Measurements from ENCODE around the gene YPEL5. TPM values are rescaled to one million over a fixed set of nuclear protein-coding genes. Genes with fewer than 3 reads are reported as not detected.

The YPEL5 gene
- total RNA-seq, 4 donors from 2014 or later: 53.4 to 94.2 (median 71.4) TPM

GRCh38 chr2:30112561-30112960 is 34.2 kb upstream of the YPEL5 start:
- H3K36me3 ChIP-seq: no peaks in the 10 kb centered on the region
- WGBS, 2 donors: 86 to 87% methylated on average over 10 of the region's 10 CpGs

GRCh38 chr2:30113617-30114293 is 33.1 kb upstream of the YPEL5 start:
- Histone ChIP-seq H3K9me3 (no peaks in the 10 kb centered on the region), H3K36me3 (no peaks in the 10 kb centered on the region), H3K27ac (no peak overlapping the region), H3K27me3 (no peaks in the 10 kb centered on the region), H3K4me3 (no peak overlapping the region), H3K4me1 (peaks cover 0 to 3% (median 0%) of the 10 kb centered on the region in 4 donors)
- TF ChIP-seq EP300 (IDR thresholded peaks at IDR 0.05): no peak
- no peak for TF ChIP-seq POLR2A (IDR thresholded peaks at IDR 0.05)
- no peak for TF ChIP-seq CTCF (IDR thresholded peaks at IDR 0.05)
- WGBS, 2 donors: 55 to 66% methylated on average over 5 of the region's 5 CpGs
- DNase-seq (ENCODE audit: low spot score in 2 of 2): peak in 1 of 2 donors; percentile 12

More at GRCh38 chr2:30112561-30112960, 34.2 kb upstream of the YPEL5 start:
- H3K27me3 ChIP-seq: no peaks in the 10 kb centered on the region
- H3K9me3 ChIP-seq: no peaks in the 10 kb centered on the region
- peaks cover 0 to 3% (median 0%) of the 10 kb centered on the region in 4 donors for H3K4me1 ChIP-seq
- DNase-seq (ENCODE audit: low spot score in 2 of 2): no peak
- H3K27ac ChIP-seq: no peak overlapping the region
- H3K4me3 ChIP-seq: no peak overlapping the region
- TF ChIP-seq EP300 (IDR thresholded peaks at IDR 0.05): no peak
- TF ChIP-seq POLR2A (IDR thresholded peaks at IDR 0.05): no peak
- TF ChIP-seq CTCF (IDR thresholded peaks at IDR 0.05): no peak

- Histone ChIP-seq H3K36me3 (no peaks in the 10 kb centered on the region), H3K27me3 (no peaks in the 10 kb centered on the region), H3K4me1 (peaks cover 0 to 3% (median 0%) of the 10 kb centered on the region in 4 donors), H3K9me3 (no peaks in the 10 kb centered on the region), H3K27ac (no peak overlapping the region), H3K4me3 (no peak overlapping the region)
- 50 to 53% methylated on average over 19 of the region's 19 CpGs for WGBS, 2 donors
- peak; percentile 83 to 93 for DNase-seq (ENCODE audit: low spot score in 2 of 2)
- TF ChIP-seq CTCF (IDR thresholded peaks at IDR 0.05) (peak; percentile 81 to 93 (median 85)), EP300 (IDR thresholded peaks at IDR 0.05) (no peak), POLR2A (IDR thresholded peaks at IDR 0.05) (no peak)
Observed at GRCh38 chr2:30115141-30115980, 31.4 kb upstream of the YPEL5 start.

GRCh38 chr2:30115981-30116285 is 30.9 kb upstream of the YPEL5 start:
- Histone ChIP-seq H3K4me1 (peaks cover 0 to 3% (median 0%) of the 10 kb centered on the region in 4 donors), H3K36me3 (no peaks in the 10 kb centered on the region)
- WGBS, 2 donors: 76 to 81% methylated on average over 5 of the region's 5 CpGs

More at GRCh38 chr2:30115981-30116285, 30.9 kb upstream of the YPEL5 start:
- H3K9me3 ChIP-seq: no peaks in the 10 kb centered on the region
- DNase-seq (ENCODE audit: low spot score in 2 of 2): no peak
- no peak for TF ChIP-seq EP300 (IDR thresholded peaks at IDR 0.05)
- no peak for TF ChIP-seq POLR2A (IDR thresholded peaks at IDR 0.05)
- no peak for TF ChIP-seq CTCF (IDR thresholded peaks at IDR 0.05)
- no peak overlapping the region for H3K27ac ChIP-seq
- no peak overlapping the region for H3K4me3 ChIP-seq
- H3K27me3 ChIP-seq: no peaks in the 10 kb centered on the region
